ENCODE data around the gene HNRNPLL. TPM values are rescaled to one million over a fixed set of nuclear protein-coding genes. Genes with fewer than 3 reads are reported as not detected.

Gene HNRNPLL
- total RNA-seq: 14.7 and 23.1 TPM in 2 replicates

DNA sequence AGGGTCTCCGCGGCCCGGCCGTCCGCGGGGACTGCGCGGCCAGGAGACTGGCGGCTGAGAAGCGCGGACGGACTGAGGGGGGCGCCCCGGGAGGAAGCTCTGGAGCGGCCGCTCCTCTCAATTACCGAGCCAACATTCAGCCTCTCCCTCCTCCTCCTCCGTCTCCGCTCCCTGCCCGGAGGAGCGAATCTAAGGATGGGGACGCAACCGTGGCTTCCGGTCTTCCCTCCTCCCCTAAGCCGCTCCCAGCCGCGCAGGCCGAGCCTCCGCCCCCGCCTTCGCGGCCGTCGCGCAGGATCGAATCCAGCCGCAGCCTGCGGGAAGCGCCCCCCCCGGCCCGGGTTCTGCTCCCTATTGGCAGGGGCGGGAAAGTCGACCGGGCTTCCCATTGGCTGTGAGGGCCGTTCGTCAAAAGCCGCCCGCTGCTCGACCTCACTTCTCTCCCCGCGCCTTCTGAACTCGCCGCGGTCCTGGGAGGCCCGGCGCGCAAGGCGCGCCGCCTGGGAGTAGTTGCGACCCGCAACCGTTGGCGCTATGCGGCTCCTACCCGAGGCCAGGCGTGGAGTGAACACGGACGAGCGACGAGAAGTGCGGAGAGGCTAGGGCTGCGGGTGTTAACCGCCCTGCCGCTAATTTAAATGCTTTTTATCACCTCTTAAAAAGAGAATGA is at the start of gene HNRNPLL:
HNRNPLL (minus strand) TSS at position 197 of the 670 bp plus-strand sequence. CDS start 302 bp downstream, outside the sequence.

Other genes with a start within 250 kb of the HNRNPLL start
- 95.2 and 99.0 TPM in 2 replicates for gene ATL2, start 225.7 kb downstream of the HNRNPLL start, total RNA-seq
- gene GALM, start 63.2 kb upstream of the HNRNPLL start, total RNA-seq: 4.5 and 8.6 TPM in 2 replicates
- 113 and 133 TPM in 2 replicates for gene SRSF7, start 148.4 kb upstream of the HNRNPLL start, total RNA-seq
- gene GEMIN6, start 175.3 kb upstream of the HNRNPLL start, total RNA-seq: 6.2 and 12.4 TPM in 2 replicates